Activated naive CD8-positive, alpha-beta T cell (primary cell): ENCODE results near the gene PET100.

Experiments used
- H3K27ac Mint-ChIP-seq: one replicate; pipeline ENCODE4 v1.8.0; 2021; ENCODE audit warnings: mixed read lengths
- H3K27me3 Mint-ChIP-seq: one replicate; pipeline ENCODE4 v1.8.0; 2021; ENCODE audit warnings: mixed read lengths
- H3K36me3 Mint-ChIP-seq: one replicate; pipeline ENCODE4 v1.8.0; 2021; ENCODE audit warnings: mixed read lengths
- H3K4me1 Mint-ChIP-seq: one replicate; pipeline ENCODE4 v1.8.0; 2021; ENCODE audit warnings: low read depth, mixed read lengths
- H3K4me3 Mint-ChIP-seq: one replicate; pipeline ENCODE4 v1.8.0; 2021; ENCODE audit warnings: mild to moderate bottlenecking, mixed read lengths
- H3K9me3 Mint-ChIP-seq: one replicate; pipeline ENCODE4 v1.8.0; 2021; ENCODE audit warnings: low read depth, mixed read lengths

PET100 gene, protein sequence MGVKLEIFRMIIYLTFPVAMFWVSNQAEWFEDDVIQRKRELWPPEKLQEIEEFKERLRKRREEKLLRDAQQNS

DNA sequence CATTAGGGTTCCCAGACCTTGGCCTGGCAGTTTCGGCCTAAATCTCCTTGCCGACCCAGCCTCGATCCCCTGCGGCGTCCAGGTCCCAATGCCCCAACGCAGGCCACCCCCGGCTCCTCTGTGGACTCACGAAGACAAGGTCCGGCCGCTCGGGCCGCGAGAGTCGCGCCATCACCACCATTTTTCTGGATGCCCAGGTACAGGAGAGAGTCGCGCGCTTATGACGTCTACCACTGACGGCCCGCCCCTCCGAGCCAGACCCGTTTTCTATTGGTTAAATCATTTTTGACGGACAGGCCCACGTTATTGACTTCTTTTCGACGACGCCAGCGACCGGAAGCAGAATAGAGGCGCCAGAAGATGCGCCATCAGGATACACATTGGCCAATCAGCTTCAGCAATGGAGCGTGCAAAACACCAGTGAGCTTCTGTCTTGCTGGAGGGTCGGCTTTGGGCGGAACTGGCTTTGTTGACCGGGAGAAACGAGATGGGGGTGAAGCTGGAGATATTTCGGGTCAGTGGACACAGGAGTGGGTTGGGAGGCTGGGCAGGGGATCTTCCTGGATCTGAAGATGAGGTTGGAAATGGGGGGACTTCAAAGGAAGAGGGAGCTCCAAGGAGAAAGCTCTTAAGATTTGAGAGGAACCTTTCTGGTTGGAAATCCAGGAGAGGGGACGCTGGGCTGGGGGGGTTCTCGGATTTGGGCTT, at the start of gene PET100, which contains the start of gene XAB2:
TSS of gene PET100 (plus strand) at position 447 of the 708 bp plus-strand sequence. CDS start at position 488, 41 bp downstream.
TSS of gene XAB2 (minus strand) at position 199 of the 708 bp plus-strand sequence. CDS start at position 181, 18 bp downstream.
- Mint-ChIP-seq H3K9me3 (no peaks in the 10 kb centered on the region), H3K36me3 (peaks cover 2% of the 10 kb centered on the region), H3K27me3 (no peaks in the 10 kb centered on the region), H3K27ac (peak within 1 kb of the TSS; percentile 99), H3K4me1 (peaks cover 38% of the 10 kb centered on the region), H3K4me3 (peak within 1 kb of the TSS; percentile 99)

DNA sequence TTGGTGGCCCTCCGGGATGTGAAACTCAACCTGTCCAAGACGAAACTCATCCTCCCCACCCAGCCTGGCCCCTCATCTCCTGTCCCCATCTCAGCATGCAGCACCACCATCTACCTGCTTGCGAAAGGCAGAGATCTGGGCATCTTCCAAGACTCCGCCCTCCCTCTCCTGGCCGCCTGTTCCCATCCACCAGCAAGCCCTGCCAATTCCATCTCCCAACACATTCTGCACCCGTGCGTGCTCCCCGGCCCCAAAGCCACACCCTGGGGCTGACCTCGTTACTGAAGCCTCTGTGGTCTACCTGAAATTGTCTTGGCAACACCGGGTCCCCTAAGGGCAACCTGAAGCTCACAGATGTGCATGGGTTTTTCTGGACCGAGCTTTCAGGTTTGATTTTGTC, 47.1 kb upstream of the PET100 start:
- Mint-ChIP-seq H3K4me3 (no peak overlapping the region), H3K36me3 (no peaks in the 10 kb centered on the region), H3K27ac (no peak overlapping the region)

DNA sequence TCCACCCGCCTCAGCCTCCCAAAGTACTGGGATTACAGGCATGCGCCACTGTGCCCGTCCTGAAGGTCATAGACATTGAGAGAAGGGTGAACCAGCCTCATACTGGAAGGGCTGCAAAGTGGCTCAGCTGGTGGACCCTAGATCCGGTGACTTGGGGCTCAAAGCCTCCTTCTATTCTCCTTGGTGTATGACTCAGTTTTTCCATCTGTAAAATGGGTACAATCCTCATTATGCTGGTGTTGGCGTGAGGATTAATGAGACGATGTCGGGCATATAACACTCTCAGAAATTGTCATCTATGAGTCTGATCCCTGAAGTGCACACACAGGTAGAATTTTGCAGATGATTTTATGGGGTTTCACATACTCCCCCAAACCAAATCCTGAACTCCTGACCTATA, 39.8 kb upstream of the PET100 start:
- Mint-ChIP-seq H3K4me3 (no peak overlapping the region), H3K27ac (no peak overlapping the region), H3K36me3 (no peaks in the 10 kb centered on the region), H3K27me3 (peaks cover 2% of the 10 kb centered on the region), H3K9me3 (no peaks in the 10 kb centered on the region), H3K4me1 (no peaks in the 10 kb centered on the region)

More for the DNA sequence above, 47.1 kb upstream of the PET100 start:
- Mint-ChIP-seq H3K27me3 (no peaks in the 10 kb centered on the region), H3K9me3 (no peaks in the 10 kb centered on the region), H3K4me1 (no peaks in the 10 kb centered on the region)

DNA sequence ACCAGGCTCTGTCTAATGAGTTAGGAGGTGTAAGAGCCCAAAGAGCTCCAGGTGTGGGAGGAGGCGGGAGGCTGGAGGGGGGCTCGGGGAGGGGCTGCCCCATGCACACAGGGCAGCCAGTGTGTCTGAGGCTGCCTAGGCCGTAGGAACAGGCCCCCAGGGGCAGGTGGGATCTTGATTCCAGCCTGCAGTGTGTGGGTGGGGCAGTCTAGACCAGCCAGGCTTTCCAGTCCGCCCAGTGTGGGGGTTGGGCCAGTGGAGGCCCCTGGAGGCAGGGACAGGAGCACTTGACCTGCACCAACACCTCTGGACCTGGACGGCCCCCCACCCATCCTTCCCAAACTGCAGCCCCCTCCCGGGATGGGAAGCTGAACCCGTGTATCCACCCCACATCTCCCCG, 39.3 kb upstream of the PET100 start:
- Mint-ChIP-seq H3K27me3 (peaks cover 4% of the 10 kb centered on the region), H3K27ac (no peak overlapping the region), H3K4me3 (no peak overlapping the region), H3K9me3 (no peaks in the 10 kb centered on the region), H3K4me1 (peaks cover 2% of the 10 kb centered on the region), H3K36me3 (no peaks in the 10 kb centered on the region)

DNA sequence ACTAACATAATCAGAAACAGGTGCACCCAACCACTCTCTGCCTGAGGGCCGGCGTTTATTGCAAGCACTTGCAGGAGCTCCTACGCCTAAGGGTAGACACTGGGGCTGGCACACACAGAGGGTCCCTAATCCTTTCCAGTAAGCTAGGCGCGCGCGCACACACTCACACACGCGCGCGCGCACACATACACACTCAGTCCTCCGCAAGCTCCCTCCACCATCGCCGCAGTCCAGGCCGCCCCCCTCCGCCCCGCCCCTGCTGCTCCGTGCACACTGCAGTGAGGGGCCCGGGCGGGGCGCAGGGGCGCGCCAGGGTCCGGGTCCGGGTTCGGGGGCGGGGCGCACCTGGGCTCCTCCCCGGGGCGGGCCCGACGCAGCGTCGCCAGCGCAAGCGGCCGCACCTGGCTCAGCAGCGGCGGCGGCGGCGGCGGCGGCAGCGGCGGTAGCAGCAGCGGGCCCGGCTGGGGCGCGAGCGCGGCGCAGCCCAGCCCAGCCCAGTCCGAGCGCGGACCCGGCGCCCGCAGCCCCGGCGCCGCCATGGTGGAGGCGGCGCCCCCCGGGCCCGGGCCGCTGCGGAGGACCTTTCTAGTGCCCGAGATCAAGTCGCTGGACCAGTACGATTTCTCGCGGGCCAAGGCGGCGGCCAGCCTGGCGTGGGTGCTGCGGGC, 34.0 kb upstream of the PET100 start, which contains the start of gene CAMSAP3:
TSS of gene CAMSAP3 (plus strand) at position 398 of the 668 bp plus-strand sequence. CDS start at position 538, 140 bp downstream.
- no peaks in the 10 kb centered on the region for H3K9me3 Mint-ChIP-seq
- no peaks in the 10 kb centered on the region for H3K36me3 Mint-ChIP-seq
- H3K27me3 Mint-ChIP-seq = peaks cover 10% of the 10 kb centered on the region
- H3K4me3 Mint-ChIP-seq = peak within 1 kb of the TSS; percentile 74
- peaks cover 6% of the 10 kb centered on the region for H3K4me1 Mint-ChIP-seq
- no peak within 1 kb of the TSS for H3K27ac Mint-ChIP-seq

DNA sequence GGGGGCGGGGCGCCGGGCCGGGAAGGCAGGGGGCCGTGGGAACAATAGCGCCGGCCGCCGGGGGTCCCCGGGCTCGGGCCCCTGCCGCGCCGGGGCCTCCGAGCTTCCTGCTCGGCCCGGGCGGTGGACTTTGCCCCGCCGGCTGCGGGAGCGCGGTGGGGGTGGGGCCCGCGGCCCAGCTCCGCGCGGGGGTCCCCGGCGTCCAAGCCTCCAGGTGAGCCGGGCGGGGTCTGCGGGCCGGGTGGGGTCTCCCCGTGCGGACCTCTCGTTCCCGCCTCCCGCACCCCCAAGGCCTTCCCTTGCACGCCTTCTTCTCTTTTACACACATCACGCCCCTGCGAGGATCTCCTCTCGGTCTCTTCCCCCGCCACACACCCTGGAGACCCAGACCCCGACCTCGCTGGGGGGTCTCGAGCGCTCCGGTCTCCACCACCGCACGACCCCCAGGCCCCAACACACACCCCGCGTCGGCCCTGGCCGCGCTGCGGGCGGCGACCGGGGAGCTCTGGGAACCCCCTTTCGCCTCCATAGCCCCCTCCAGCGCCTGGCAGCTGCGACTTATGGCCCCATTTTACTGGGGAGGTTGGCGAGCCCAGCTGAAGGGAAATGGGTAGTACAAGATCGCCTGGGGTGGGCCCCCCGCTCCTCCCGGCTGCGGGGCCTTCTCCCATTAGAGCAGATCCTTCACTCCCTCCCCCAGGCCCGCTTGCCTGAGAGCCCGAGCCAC, 33.2 kb upstream of the PET100 start:
- Mint-ChIP-seq H3K4me3 (peak overlapping the region; percentile 66), H3K4me1 (peaks cover 6% of the 10 kb centered on the region), H3K9me3 (no peaks in the 10 kb centered on the region), H3K36me3 (no peaks in the 10 kb centered on the region), H3K27me3 (peaks cover 10% of the 10 kb centered on the region), H3K27ac (no peak overlapping the region)

DNA sequence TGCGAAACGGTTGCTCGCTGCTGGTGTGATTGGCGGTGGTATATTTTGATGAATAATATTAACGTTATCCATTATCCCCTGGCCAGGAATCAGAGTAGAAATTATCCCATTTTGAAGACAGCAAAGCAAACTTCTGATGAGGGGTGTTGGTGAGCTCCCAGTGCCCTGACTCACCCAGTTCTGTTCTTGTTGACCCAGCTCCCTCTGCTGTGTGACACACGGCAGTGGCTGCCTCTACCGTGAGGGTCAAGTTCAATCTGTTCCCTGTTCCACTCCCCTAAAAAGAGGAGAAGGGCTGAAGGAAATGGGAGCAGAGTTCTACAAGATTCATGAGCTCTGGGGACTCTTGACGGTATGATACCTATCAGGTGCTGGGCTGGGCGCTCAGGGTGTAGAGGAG, 31.9 kb upstream of the PET100 start:
- H3K4me3 Mint-ChIP-seq = no peak overlapping the region
- H3K27ac Mint-ChIP-seq = no peak overlapping the region
- H3K4me1 Mint-ChIP-seq = peaks cover 6% of the 10 kb centered on the region
- H3K36me3 Mint-ChIP-seq = no peaks in the 10 kb centered on the region
- H3K9me3 Mint-ChIP-seq = no peaks in the 10 kb centered on the region
- peaks cover 12% of the 10 kb centered on the region for H3K27me3 Mint-ChIP-seq

DNA sequence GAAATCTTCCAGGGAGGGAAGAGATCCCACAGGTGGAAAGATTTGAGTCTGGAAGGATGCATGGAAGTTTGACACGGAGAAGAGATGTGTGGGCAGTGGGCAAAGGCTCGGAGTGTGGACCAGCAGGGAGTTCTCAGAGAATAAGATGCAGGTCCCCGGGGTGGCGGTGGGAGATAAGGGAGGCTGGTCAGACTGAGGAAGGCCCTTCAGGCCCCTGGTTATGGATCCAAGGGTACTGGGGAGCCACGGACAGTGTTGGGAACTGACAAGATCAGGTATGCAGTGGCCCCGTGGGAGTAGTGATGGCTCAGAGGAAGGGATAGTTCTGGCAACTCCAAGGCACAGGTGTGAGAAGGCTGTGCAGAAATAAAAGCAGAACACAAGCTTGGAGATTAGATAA, 31.4 kb upstream of the PET100 start:
- H3K4me3 Mint-ChIP-seq = no peak overlapping the region
- H3K4me1 Mint-ChIP-seq = peaks cover 6% of the 10 kb centered on the region
- no peak overlapping the region for H3K27ac Mint-ChIP-seq
- H3K9me3 Mint-ChIP-seq = no peaks in the 10 kb centered on the region
- H3K36me3 Mint-ChIP-seq = no peaks in the 10 kb centered on the region
- H3K27me3 Mint-ChIP-seq = peaks cover 12% of the 10 kb centered on the region

DNA sequence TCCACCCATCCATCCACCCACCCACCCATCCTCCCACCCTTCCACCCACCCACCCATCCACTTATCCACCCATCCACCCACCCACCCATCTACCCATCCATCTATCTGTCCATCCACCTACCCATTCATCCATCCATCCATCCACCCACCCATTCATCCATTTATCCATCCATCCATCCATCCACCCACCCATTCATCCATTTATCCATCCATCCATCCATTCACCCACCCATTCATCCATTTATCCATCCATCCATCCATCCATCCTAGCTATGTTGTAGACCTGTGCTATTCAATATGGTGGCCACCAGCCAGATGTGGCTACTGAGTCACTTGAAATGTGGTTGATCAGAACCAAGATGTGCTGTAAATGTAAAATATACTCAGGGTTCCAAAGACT, 28.9 kb upstream of the PET100 start:
- peaks cover 10% of the 10 kb centered on the region for H3K27me3 Mint-ChIP-seq
- H3K27ac Mint-ChIP-seq = no peak overlapping the region
- no peak overlapping the region for H3K4me3 Mint-ChIP-seq
- no peaks in the 10 kb centered on the region for H3K9me3 Mint-ChIP-seq
- H3K36me3 Mint-ChIP-seq = no peaks in the 10 kb centered on the region
- H3K4me1 Mint-ChIP-seq = peaks cover 2% of the 10 kb centered on the region

DNA sequence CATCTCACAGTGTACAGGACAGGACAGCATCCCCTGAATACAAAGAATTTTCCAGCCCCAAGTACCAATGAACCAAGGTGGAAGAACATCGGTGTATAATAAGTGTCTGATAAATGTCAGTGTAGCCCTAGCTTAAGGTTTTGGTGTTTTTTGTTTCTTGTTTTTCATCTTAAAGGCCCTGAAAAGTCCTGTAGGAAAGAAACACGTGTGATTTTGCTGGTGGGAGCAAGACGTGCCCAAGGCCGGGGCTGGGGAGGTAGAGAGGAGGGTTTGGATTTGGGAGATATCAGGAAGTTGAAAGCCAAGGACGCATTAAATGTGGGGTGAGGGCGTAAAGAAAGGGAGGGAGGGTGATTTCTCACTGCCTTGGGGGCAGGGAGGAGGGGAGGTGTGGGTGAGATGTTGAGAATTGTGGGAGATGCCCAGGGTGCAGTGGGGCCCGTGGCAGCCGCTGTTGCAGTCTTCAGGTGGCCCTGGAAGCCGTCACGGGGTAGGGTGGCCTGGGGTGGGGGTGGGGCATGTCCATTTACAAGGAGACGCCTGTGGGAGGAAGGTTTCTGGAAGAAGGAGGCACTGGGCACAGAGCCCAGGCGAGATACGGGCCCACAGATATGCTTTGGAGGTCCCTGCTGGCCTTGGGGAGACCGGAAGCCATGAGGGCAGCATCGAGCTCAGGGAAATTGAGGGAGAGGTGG, 27.2 kb upstream of the PET100 start:
- Mint-ChIP-seq H3K4me1 (no peaks in the 10 kb centered on the region), H3K27me3 (peaks cover 10% of the 10 kb centered on the region), H3K36me3 (no peaks in the 10 kb centered on the region), H3K9me3 (no peaks in the 10 kb centered on the region), H3K27ac (no peak overlapping the region), H3K4me3 (no peak overlapping the region)

DNA sequence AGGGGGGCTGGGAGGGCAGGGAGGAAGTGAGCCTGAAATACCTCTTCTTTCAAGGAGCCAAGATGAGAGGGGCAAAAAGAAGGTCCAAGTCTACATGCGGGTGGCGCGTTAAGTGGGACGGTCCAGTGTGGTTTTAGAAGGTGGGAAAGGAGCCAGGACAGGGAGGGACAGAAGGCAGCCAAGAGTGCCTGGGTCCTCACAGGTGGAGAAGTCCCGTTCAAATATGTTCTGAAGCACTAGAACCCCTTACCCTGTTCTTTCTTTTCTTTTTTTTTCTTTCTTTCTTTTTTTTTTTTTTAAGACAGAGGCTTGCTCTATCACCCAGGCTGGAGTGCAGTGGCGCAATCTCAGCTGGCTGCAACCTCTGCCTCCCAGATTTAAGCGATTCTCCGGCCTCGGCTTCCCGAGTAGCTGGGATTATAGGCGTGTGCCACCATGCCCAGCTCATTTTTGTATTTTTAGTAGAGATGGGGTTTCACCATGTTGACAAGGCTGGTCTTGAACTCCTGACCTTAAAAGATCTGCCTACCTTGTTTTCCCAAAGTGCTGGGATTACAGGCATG, 26.6 kb upstream of the PET100 start:
- Mint-ChIP-seq H3K4me1 (no peaks in the 10 kb centered on the region), H3K36me3 (no peaks in the 10 kb centered on the region), H3K27ac (no peak overlapping the region), H3K9me3 (no peaks in the 10 kb centered on the region), H3K27me3 (peaks cover 6% of the 10 kb centered on the region), H3K4me3 (no peak overlapping the region)

DNA sequence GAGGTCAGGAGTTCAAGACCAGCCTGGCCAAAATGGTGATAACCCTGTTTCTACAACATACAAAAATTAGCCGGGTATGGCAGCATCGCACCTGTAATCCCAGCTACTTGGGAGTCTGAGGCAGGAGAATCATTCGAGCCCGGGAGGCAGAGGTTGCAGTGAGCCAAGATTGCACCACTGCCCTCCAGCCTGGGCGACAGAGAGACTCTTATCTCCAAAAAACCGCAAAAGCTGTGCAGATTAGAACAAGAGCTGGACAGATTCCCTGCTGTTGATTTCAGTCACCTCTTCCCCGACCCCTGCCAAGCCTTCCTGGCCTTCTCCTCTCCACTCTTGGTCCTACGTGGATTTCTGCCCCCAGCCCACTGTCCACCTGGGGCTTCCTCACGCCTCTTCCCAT, 25.7 kb upstream of the PET100 start:
- peaks cover 4% of the 10 kb centered on the region for H3K27me3 Mint-ChIP-seq
- H3K27ac Mint-ChIP-seq = no peak overlapping the region
- no peaks in the 10 kb centered on the region for H3K4me1 Mint-ChIP-seq
- no peaks in the 10 kb centered on the region for H3K9me3 Mint-ChIP-seq
- no peak overlapping the region for H3K4me3 Mint-ChIP-seq
- no peaks in the 10 kb centered on the region for H3K36me3 Mint-ChIP-seq

DNA sequence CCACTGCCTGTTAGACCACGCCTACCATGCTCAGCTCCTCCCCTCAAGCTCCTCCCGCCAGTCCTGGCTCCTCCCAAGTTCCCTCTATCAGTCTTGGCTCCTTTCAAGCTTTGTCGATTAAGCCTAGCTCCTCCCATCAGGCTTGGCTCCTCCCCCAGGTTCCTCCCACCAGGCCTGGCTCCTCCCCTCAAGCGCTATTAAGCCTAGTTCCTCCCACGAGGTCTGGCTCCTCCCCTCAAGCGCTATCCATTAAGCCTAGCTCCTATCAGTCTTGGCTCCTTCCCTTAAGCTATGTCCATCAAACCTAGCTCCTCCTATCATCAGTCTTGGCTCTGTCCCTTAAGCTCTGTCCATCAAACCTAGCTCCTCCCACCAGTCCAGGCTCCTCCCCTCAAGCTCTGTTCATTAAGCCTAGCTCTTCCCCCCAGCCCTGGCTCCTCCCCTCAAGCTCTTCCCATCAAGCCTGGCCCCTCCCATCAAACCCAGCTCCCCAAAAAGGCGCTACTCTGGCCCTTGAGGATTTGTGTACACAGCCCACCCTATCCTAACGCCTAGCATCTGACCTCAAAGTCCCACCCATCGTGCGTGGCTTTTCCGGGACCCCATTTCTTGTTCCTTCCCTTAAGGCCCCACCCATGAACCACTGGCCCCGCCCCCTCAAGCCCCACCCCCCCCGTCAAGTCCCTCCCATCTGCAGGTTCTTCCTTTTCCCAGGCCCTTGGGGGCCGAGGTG, 23.9 kb upstream of the PET100 start:
- Mint-ChIP-seq H3K36me3 (no peaks in the 10 kb centered on the region), H3K27me3 (peaks cover 4% of the 10 kb centered on the region), H3K4me3 (no peak overlapping the region), H3K9me3 (no peaks in the 10 kb centered on the region), H3K27ac (no peak overlapping the region), H3K4me1 (no peaks in the 10 kb centered on the region)

DNA sequence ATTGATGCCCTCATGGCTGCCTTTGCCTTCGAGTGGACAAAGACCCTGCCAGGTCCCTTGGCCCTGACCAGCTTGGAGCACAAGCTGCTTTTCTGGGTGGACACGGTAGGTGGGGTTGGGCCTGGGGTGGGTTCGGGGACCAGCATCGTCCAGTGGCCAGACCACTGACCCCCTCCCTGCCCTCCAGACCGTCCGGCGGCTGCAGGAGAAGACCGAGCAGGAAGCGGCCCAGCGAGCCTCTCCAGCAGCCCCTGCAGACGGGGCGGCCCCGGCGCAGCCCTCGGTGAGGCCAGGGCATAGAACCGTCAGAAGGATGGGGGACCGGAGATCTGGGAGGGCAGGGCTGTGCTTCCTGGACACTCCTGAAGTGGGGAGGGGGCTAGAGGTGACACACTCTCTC, 23.3 kb upstream of the PET100 start:
- no peaks in the 10 kb centered on the region for H3K4me1 Mint-ChIP-seq
- H3K27me3 Mint-ChIP-seq = peaks cover 4% of the 10 kb centered on the region
- H3K9me3 Mint-ChIP-seq = no peaks in the 10 kb centered on the region
- no peak overlapping the region for H3K27ac Mint-ChIP-seq
- H3K36me3 Mint-ChIP-seq = no peaks in the 10 kb centered on the region
- H3K4me3 Mint-ChIP-seq = no peak overlapping the region
